Breast epithelium (tissue), 3 donors: ENCODE results near the gene ULK4.

Source experiments
- POLR2AphosphoS5 ChIP-seq, 3 donors: sonication (generic); formaldehyde crosslinking; IDR thresholded peaks; one replicate each; pipeline ENCODE4 v1.6.1; 2017; ENCODE audit warnings: antibody characterized with exemption in 3 of 3
- TF ChIP-seq, protein P1 (sequence below), 3 donors: fragments of 450-650 bp; IDR thresholded peaks; one replicate each; pipeline ENCODE4 v1.5.1; 2016 to 2017; ENCODE audit warnings: antibody characterized with exemption in 3 of 3, mild to moderate bottlenecking in 3 of 3, moderate library complexity in 3 of 3

- TF ChIP-seq POLR2AphosphoS5 (IDR thresholded peaks at IDR 0.05): no peak
- TF ChIP-seq, protein P1, sequence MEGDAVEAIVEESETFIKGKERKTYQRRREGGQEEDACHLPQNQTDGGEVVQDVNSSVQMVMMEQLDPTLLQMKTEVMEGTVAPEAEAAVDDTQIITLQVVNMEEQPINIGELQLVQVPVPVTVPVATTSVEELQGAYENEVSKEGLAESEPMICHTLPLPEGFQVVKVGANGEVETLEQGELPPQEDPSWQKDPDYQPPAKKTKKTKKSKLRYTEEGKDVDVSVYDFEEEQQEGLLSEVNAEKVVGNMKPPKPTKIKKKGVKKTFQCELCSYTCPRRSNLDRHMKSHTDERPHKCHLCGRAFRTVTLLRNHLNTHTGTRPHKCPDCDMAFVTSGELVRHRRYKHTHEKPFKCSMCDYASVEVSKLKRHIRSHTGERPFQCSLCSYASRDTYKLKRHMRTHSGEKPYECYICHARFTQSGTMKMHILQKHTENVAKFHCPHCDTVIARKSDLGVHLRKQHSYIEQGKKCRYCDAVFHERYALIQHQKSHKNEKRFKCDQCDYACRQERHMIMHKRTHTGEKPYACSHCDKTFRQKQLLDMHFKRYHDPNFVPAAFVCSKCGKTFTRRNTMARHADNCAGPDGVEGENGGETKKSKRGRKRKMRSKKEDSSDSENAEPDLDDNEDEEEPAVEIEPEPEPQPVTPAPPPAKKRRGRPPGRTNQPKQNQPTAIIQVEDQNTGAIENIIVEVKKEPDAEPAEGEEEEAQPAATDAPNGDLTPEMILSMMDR (IDR thresholded peaks at IDR 0.05): no peak
Measured at GRCh38 chr3:41912280-41912679, 49.6 kb downstream of the ULK4 start.
